HG03342 (cell line): Measurements from ENCODE around the gene SCAMP3.

Experiments used
- ATAC-seq: cut with Tn5 transposase; IDR thresholded peaks from one replicate; pipeline ENCODE4 v1.9.1; 2021; ENCODE audit warnings: mild to moderate bottlenecking, moderate library complexity; ENCODE audit not compliant: unreplicated experiment

Gene SCAMP3

GRCh38 chr1:155207806-155208540, 54.2 kb downstream of the SCAMP3 start, which contains the start of gene THBS3:
Gene THBS3 (minus strand): TSS chr1:155207897. CDS start chr1:155207876, 21 bp downstream.
- no peak for ATAC-seq

GRCh38 chr1:155206891-155207805, 55.0 kb downstream of the SCAMP3 start:
- ATAC-seq, result no peak
